HL-60 (cell line): ENCODE data around the gene GJA5.

Source experiments
- DNase-seq, 2 experiments: peaks; one replicate each; pipeline ENCODE4 v3.0.0-alpha.2; 2010 to 2020; ENCODE audit warnings: low read depth in 1 of 2, low spot score in 1 of 2
- H3K27ac ChIP-seq: fragments of 250-450 bp; sonication (Bioruptor Pico); replicated peaks from 2 replicates; pipeline ENCODE4 v1.5.1; 2020; ENCODE audit warnings: mild to moderate bottlenecking, moderate library complexity
- H3K27me3 ChIP-seq: fragments of 250-450 bp; sonication (Bioruptor Pico); 2 replicates; pipeline ENCODE4 v1.5.1; 2021; ENCODE audit warnings: mild to moderate bottlenecking, moderate library complexity; ENCODE audit not compliant: insufficient read depth, poor library complexity, severe bottlenecking
- H3K4me3 ChIP-seq: replicated peaks from 2 replicates; pipeline ENCODE4 v1.5.1; 2011; ENCODE audit warnings: mild to moderate bottlenecking, control low read depth, low read length; ENCODE audit not compliant: insufficient read depth
- CTCF ChIP-seq: IDR thresholded peaks from one replicate; pipeline ENCODE4 v1.5.1; 2011; ENCODE audit warnings: low read length, control low read depth, inconsistent platforms; ENCODE audit not compliant: insufficient read depth
- GABPA ChIP-seq: IDR thresholded peaks from 2 replicates; pipeline ENCODE4 v1.6.1; 2012; ENCODE audit warnings: low read depth
- POLR2AphosphoS5 ChIP-seq: IDR thresholded peaks from 2 replicates; pipeline ENCODE4 v1.6.1; 2012; ENCODE audit warnings: low read depth
- REST ChIP-seq: IDR thresholded peaks from 2 replicates; pipeline ENCODE4 v1.6.1; 2012; ENCODE audit warnings: low read depth; ENCODE audit not compliant: insufficient replicate concordance
- SPI1 ChIP-seq: IDR thresholded peaks from 2 replicates; pipeline ENCODE4 v1.6.1; 2012; ENCODE audit warnings: low read depth, mild to moderate bottlenecking, borderline replicate concordance

The GJA5 gene

GRCh38 chr1:147807405-147807804 lies 47.0 kb upstream of the GJA5 start:
- TF ChIP-seq CTCF = no peak
- TF ChIP-seq GABPA = no peak
- TF ChIP-seq SPI1 = no peak
- TF ChIP-seq POLR2AphosphoS5 = no peak
- no peak for TF ChIP-seq REST
- H3K27ac ChIP-seq = no peak overlapping the region
- H3K27me3 ChIP-seq = no peaks in the 10 kb centered on the region
- DNase-seq = no peak
- no peak overlapping the region for H3K4me3 ChIP-seq

GRCh38 chr1:147804942-147805723 lies 44.7 kb upstream of the GJA5 start:
- H3K4me3 ChIP-seq = no peak overlapping the region
- no peak overlapping the region for H3K27ac ChIP-seq
- TF ChIP-seq POLR2AphosphoS5 = no peak
- TF ChIP-seq SPI1 = no peak
- no peak for DNase-seq
- H3K27me3 ChIP-seq = no peaks in the 10 kb centered on the region

GRCh38 chr1:147800804-147801203 lies 40.4 kb upstream of the GJA5 start:
- Histone ChIP-seq H3K4me3 (no peak overlapping the region), H3K27me3 (no peaks in the 10 kb centered on the region), H3K27ac (no peak overlapping the region)
- DNase-seq = no peak
- TF ChIP-seq POLR2AphosphoS5 = no peak
- TF ChIP-seq CTCF = no peak
- TF ChIP-seq GABPA = no peak
- TF ChIP-seq SPI1 = no peak
- no peak for TF ChIP-seq REST

- no peak overlapping the region for H3K4me3 ChIP-seq
- H3K27ac ChIP-seq = no peak overlapping the region
- DNase-seq = no peak
- H3K27me3 ChIP-seq = no peaks in the 10 kb centered on the region
- TF ChIP-seq SPI1 (no peak), POLR2AphosphoS5 (no peak), CTCF (no peak), GABPA (no peak), REST (no peak)
Measured at GRCh38 chr1:147798731-147799130, 38.3 kb upstream of the GJA5 start.
